ENCODE data around the gene VWA3A.

GRCh38 chr16:22073350-22073749, 19.0 kb upstream of the VWA3A start:
- TF ChIP-seq POLR2A (IDR thresholded peaks at IDR 0.05; ENCODE audit: low read length) (no peak), GATA1 (IDR thresholded peaks at IDR 0.05; ENCODE audit: low read depth, low read length) (no peak)

All from erythroblast (primary cell).